ENCODE results near the gene BROX.
"Not testable (repeated sequence)": the region's sequence is repeated elsewhere in the genome, so short reads cannot be mapped to it uniquely, and the experiment has no call there.

Gene BROX, protein sequence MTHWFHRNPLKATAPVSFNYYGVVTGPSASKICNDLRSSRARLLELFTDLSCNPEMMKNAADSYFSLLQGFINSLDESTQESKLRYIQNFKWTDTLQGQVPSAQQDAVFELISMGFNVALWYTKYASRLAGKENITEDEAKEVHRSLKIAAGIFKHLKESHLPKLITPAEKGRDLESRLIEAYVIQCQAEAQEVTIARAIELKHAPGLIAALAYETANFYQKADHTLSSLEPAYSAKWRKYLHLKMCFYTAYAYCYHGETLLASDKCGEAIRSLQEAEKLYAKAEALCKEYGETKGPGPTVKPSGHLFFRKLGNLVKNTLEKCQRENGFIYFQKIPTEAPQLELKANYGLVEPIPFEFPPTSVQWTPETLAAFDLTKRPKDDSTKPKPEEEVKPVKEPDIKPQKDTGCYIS

DNA sequence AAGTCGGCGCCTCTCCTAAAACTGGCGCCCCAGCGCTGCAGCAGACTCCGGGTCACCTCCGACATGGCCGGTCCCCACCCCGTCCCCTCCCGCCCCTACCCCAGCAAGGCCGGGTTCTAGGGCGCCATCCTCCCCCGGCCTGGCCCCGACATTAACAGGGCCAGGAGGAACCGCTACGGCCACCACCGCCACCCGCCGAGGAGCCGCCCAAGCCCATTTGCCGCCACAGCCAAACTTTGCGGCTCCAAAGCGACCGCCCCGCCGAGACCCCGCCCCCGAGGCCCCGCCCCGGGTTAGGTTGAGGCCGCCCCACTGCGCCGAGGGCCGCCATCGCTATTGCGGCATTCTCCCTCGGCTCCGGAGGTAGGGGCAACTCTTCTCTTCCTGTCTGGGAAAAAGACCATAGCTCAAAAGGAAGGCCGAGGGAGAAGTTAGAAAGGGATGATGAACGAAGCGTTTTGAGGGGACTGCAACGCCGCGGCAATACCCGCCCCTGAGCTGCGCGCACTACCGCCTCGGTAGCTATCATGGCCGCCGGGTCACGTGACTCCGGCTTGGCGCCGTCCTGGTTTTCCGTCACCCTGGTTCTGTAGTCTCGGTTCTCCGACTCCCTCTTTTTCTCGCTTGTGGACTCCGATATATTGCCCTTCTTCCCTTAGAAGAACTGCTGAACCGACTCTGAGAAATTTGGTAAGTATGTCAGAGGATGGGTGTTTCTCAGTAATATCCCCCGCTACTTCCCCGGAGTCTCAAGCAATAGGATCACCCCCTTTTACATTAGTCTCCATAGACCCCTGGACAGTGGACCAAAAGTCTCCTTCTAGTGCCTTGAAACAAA lies at the start of gene BROX, which contains the start of gene AIDA:
BROX (plus strand) TSS at position 312 of the 838 bp plus-strand sequence. CDS start 3,136 bp downstream, outside the sequence.
AIDA (minus strand) TSS at position 239 of the 838 bp plus-strand sequence; CDS start at position 65, 174 bp downstream.
- peak; percentile 92 for DNase-seq (ENCODE audit: low spot score)

DNA sequence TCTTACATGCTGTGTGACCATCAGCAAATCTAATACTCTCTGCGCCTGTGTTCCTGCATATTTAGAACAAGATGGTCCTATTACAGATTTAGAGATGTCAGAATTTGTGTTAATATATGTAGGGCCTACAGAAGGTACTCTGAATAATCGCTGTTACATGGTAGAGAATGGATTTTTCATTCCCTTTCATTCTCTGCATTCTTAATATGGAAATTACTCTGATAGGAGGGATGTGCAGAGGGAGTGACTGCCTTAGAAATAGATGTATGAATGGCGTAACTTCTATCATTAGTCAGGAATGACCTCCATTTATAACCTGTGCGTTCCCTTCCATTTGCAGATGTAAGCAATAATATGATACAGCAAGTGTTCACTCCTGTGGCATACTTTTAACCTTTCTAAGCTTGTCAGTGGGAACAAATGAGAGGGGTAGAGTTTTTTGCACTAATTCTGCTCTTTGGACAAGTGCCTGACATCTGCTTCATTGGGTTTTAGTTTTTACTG lies 48.9 kb upstream of the BROX start:
- DNase-seq (ENCODE audit: low spot score): no peak

DNA sequence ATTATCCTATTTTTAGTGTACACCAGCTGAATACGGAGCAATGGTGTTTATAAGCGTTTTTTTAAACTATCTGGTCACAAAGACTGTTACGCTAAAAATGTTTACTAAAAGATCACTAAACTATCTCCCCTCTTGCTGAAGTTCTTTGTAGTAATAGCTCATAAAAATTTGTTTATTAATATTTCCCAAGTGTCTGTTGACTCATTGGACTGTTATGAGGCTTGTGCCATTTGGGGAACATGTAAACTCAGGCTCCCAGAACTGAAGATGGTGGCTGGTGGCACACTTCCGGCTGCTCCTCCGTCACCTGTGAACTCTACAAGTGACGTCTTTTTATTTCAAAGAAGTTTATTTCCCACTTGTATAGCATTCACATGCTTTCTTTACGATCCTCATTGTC lies 46.4 kb upstream of the BROX start:
- no peak for DNase-seq (ENCODE audit: low spot score)

DNA sequence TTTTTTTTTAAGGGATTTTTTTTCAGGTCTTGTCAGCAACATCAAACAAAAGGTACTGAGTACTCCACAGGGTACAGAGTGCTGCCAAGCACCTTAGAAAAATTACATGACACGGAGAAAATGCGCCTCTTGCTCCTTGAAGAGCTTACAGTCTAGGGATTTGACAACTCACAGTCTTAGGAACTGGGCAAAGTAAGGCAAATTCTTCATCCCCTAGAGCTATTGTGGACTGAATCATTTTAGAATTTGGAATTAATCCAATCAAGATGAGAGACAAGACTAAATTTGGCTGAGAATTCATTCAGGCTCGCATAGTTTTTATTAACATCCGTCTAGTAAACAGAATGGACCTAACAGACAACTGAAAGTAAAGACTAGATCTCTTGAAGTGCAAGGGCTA lies 44.2 kb upstream of the BROX start:
- DNase-seq (ENCODE audit: low spot score): not testable (repeated sequence)

DNA sequence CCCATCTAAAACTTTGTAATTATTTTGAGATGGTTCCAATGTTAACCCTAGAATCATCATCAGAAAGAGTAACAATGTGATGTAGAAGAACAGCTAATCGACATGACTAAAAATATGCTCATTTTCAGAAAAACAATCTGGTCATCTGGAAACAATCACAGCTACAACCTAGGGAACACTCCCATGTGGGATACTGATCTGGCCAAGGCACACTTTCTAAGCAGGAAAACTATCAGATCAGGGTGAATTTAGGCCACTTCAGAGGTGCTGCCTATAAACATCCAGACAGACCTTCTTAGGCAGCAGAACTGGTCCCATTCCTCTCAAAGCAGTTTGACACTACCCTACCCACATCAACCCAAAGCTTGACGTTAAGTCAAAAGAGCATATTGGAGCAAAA lies 43.3 kb upstream of the BROX start:
- not testable (repeated sequence) for DNase-seq (ENCODE audit: low spot score)

DNA sequence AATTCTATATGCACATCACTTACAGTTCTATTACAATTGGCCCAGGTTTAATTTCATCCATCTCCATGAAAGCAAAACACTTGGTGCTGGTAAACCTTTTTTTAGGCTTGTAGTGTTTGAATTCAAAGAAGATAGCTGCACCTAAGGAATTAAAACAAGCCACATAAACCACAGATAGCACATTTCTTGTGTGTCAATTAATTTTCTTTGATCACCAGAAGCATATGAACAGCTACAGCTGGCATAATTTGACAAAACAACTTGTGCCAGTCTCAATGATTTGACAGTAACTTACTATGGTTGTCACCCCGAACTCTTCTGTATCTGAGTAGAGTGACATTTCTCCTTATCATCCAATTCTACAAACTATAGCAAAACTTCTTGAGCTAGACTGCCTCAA lies 42.3 kb upstream of the BROX start:
- no peak for DNase-seq (ENCODE audit: low spot score)

DNA sequence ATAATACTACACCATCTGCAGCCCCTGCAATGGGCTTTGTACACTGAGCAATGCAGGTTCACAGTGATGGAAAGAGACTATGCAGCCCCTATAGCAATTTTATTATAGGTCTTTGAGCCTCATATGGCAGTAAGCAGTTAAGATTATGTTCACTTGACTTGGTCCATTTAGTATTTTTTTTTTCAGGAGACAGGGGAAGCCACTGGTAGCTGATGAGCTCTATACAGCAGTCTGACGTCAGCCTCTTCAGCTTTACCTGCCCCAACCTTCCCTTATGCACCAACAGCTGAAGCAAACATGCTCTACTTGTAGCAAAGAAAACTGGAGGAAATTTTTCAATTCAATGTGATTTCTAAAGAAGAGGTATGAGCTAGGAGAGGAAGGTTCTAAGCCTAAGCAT lies 32.3 kb upstream of the BROX start:
- no peak for DNase-seq (ENCODE audit: low spot score)

DNA sequence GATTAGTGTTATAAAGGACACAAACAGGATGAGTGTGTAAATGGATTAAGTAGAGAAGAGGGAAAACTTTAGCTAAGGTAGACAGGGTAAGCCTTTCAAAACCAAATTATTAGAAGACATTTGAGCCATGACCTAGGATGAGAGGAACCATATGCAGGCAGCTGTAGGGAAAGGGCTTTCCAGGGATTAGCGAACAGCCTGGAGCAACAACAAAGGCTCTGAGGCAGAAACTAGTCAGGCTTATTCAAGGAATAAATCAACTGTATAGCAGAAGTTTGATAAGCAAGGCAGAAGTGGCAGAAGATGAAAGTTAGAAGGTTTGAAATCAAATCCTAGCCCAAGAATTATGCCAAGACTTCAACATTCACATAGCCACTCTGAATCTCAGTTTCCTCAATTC lies 21.3 kb upstream of the BROX start:
- no peak for DNase-seq (ENCODE audit: low spot score)

DNA sequence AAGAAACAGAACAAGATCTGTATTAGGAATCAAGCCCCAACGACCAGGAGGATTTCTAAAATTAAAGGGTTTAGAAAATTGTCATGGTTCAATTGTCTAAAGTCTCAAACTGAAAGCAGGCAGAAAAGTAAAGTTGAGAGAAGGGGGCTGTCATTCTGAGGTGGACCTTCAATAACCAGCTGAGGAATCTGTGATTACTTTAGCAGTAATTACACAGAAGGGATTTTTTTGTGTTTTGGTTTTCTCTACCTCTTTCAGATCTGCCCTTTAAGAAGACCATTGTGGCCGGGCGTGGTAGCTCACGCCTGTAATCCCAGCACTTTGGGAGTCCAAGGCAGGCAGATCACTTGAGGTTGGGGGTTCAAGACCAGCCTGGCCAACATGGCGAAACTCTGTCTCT lies 17.4 kb upstream of the BROX start:
- DNase-seq (ENCODE audit: low spot score): no peak

DNA sequence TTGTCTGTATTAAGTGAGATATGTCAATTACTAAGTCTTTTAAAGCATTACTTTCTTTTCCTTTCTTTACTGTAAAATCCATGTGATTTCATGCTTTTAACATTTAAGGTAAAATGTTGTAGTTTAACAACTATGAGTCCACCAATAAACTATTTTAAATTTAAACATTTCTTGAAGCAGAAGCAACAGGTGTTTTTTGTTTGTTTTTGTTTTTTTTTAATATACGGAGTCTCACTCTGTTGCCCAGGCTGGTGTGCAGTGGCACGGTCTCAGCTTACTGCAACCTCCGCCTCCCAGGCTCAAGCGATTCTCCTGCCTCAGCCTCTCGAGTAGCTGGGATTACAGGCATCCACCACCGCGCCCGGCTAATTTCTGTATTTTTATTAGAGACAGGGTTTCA lies 15.6 kb upstream of the BROX start:
- no peak for DNase-seq (ENCODE audit: low spot score)

DNA sequence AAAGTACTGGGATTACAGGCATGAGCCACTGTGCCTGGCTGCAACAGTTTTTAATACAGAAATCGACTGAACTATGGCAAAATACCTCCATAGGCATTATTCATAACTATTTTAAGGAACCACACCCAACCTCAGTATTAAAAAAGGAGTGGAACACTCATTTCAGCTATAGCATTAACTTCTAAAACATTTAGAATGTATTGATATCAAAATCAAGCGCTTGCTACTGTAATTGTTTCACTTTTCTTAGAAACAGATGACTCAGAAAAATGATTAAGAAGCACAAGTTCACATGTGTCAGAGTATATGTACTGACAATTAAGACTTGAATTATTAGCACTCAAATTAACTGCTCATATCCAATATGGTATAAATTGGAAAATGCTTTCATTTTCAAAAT lies 15.2 kb upstream of the BROX start:
- peak; percentile 37 for DNase-seq (ENCODE audit: low spot score)

DNA sequence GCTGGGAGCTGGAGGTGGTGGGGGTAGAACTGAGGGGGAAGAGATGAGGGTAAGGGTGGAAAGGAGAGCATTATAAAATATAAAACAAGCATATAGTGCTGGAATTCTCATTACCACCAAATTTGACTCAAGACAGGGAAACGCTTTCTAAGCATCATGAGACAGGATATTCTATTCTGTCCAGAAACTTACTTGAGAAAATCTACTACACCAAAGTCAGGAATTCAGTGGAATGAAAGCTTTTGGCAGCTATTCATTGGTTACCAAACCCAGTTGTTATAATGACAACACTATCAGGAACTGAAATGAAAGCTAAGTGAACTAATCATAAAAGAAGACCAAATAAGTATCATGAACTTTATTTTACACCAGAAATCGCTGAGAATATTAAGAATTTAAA lies 14.5 kb upstream of the BROX start:
- no peak for DNase-seq (ENCODE audit: low spot score)

DNA sequence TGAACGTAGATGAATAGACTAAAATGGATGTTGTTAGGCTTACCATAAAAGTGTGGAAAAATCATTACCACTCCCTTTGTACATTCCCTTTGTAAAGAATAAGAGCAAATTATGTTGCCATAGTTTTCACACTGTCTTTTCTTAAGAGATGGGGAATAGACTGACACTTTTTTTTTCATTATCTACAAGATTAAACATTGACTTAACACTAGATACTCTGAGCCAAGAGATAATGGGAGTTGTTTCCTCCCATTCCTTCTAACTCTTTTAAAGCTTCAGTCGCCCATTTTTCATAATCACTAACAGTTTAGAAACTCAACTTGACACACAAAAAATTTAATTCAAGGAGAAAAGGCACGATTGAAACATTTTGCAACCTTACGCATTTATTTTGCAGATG lies 10.2 kb upstream of the BROX start:
- DNase-seq (ENCODE audit: low spot score): no peak

DNA sequence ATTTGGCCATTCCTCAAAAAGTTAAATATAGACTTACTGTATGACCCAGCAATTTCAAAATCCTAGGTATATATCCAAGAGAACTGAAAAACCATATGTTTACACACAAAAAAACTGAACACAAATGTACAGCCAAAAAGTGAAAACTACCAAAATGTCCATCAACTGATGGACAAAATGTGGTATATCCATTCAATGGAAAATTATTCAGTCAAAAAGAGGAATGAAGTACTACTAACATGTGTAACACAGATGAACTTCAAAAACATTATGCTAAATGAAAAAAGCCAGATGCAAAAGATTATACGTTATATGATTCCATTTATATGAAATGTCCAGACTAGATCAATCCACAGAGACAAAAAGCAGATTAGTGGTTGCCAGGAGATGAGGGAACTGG lies 8.1 kb upstream of the BROX start:
- no peak for DNase-seq (ENCODE audit: low spot score)

DNA sequence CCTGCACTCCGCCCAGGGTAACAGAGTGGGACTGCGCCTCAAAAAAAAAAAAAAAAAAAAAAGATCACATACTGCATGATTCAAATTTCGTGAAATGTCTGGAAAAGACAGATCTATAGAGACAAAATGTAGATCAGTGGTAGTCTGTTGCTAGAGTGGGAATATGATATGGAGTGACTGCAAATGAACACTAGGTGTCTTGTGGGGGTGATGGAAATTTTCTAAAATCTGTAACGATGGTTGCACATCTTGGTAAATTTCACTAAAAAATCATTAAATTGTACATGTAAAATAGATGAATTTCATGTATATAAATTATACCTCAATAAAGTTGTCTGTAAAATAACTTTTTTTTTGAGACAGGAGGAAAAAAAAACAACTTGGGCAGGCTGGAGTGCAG lies 5.5 kb upstream of the BROX start:
- no peak for DNase-seq (ENCODE audit: low spot score)

DNA sequence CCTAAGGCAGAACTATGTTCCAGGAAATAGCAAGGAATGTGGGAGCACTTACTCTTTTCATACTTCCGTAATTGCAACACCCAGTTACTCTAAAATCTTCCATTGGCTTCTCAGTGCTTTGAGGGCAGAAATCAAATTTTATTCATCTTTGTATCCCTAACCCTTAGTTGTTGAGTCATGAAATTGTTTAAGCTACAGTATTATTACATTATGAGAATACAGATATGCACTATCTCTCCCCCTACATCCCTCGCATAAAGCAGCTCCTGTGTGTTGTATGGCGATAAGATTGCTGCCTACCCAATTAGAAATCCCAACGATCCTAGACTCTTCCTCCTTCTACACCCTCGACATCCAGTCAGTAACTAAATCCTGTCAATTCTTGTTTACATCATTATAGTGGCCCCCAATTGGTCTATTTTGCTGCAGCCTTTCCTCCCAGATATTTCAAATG lies 2.6 kb upstream of the BROX start:
- DNase-seq (ENCODE audit: low spot score): peak; percentile 28

DNA sequence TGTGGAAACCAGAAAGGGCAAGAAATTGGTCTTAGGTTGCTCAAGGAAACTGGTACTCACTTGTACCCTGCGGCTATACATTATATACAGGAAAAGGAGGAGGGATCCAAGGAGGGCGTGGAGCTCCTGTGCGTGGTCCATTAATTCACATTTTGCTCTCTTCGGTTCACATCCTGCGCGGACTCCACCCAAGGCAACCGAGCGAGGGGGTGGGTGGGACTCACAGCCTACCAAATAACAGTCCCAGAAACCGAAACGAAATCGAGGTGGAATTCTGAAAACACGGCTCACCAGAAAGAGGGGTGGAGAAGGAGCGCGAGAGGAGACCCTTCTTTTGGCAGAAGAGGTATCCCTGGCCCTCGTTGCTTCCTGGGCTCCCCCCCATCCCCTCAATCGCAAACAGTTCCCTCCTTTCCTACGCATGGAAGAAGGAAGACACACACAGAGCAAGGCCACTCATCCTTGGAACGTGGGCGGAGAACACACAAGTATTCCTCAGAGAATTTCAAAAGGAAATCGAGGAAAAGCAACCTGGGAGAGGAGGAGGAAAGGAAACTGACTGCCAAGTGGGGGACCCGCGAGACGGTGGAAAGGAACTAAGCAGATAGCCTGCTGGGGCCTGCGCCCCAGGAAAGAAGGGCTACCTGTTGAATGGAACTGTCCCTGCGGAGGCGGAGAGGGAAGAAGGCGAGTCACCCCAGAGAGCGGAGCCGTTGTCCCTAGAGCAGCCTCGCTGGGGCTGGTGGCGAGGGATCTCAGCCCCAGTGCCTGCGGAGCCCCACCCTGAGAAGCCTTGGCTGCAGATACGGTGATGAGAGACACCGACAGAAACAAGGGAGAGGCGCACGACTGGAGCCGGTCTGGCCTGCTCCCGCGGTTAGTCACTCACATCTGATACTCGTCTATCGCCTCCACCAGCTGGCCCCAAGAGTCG lies 778 bp upstream of the BROX start:
- DNase-seq (ENCODE audit: low spot score): peak; percentile 90

DNA sequence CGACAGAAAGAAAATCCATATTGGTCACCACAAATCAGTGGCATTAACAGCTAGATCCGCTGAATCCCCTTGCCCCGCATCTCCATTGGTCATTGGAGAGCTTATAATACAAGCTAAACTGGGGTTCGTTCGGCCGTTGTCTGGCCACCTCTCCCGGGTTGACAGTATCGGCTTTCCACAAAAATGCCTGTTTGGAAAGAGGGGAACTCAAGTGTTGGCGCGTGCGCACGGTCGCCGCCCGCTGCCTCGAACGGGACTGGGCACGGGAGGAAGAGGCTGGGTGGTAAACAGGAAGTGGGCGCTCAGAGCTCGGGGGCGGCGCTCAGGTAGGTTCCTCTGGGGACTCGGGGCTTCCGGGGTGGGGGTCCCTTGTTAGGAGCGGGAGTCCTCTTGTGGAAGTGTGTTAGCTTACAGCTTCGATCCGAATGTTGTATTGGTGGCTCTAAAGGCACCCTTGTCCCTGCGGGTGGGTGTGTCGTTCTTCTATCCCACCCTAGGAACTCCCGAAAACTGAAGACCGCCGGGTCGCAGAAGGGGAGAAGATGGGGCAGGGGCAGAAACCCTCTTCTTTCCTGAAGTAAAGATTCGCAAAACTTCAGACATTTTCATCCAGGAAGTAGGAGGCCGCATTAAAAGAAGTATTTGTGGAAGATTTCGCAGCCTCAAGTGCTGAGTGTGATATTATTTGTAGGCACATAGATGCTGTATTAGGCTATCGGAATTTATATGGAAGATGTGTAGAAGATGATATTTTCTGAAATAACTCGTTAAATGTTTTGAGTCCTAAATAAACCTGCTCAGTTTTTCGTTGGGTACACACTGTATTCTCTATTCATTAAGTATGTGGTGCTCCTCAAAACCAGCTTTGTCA lies 962 bp downstream of the BROX start:
- peak; percentile 87 for DNase-seq (ENCODE audit: low spot score)

DNA sequence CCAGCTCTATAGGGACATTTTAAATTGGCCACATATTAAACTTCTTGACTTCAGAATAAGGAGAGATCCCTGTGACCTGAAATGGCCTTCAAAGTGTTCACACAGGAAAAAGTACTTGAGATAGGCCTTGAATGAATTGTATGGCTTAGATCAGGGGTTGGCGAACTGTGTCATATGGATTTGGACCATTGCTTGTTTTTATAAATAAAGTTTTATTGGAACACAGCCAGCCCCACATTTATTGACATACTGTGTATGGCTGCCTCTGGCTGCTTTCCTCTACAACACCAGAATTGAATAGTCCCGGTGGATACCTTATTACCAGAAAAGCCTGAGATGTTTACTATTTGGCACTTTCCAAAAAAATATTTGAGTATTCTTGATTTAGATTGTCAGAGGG lies 4.0 kb downstream of the BROX start:
- no peak for DNase-seq (ENCODE audit: low spot score)

DNA sequence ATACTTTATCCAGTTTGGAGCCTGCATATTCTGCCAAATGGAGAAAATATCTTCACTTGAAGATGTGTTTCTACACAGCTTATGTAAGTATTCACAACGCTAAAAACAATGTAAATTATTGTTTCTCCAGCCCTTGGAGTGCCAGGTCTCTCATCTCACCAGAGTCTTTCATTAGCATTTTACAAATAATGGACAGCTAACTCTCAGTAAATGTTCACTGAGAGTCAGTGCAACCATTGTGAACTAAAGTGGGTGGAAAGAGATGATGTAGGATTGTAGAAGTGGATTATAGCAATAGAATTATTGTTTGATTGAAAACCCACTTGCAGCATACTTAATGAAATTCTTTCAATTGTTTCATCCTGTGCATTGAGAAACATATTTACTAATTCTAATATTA lies 16.4 kb downstream of the BROX start:
- no peak for DNase-seq (ENCODE audit: low spot score)

DNA sequence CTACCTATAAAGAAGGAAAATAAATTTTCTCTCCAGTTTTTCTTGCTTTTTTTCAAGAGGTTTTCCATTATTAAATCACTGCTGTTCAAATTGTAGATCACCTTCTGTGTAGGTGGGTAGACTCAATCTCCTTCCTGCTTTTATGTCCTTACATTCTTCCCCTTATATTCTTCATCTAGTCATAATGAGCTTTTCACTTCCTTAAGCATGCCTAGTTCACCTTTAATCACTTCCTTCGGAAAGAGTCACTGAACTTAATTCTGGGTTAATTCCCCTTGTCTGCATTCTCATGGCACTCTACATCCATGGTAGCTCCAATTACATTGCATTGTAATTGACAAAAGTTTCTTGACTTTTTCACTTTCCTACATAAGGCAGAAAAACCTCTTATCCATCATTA lies 18.5 kb downstream of the BROX start:
- no peak for DNase-seq (ENCODE audit: low spot score)

All from hematopoietic multipotent progenitor cell treated with erythropoietin and hydrocortisone succinate and interleukin-3 and kit ligand, for 15 days (in vitro differentiated cells).